ENCODE measurements around the gene SYNC. TPM values are rescaled to one million over a fixed set of nuclear protein-coding genes. Genes with fewer than 3 reads are reported as not detected.

Gene SYNC
- total RNA-seq, 2 experiments from 2014 or later: not detected

- intact Hi-C loops (cut with DNase I, micrococcal nuclease): no loop called here
- Histone ChIP-seq H3K36me3 (ENCODE audit: insufficient read depth, low read length) (no peaks in the 10 kb centered on the region), H3K27me3 (ENCODE audit: control insufficient read depth in 1 of 2, insufficient read depth in 2 of 2, low read length in 2 of 2) (peaks cover 8 to 13% of the 10 kb centered on the region in 2 experiments), H3K4me1 (ENCODE audit: insufficient read depth, low read length) (peaks cover 8% of the 10 kb centered on the region), H3K9me3 (ENCODE audit: control insufficient read depth in 1 of 2, insufficient read depth in 1 of 2, low read length in 2 of 2) (peaks cover 0 to 4% of the 10 kb centered on the region in 2 experiments), H3K4me3 (ENCODE audit: low read length) (no peak overlapping the region), H3K27ac (ENCODE audit: low read depth in 1 of 2, low read length in 2 of 2) (no peak overlapping the region)
- Mint-ChIP-seq H3K27ac (no peak overlapping the region), H3K9me3 (no peaks in the 10 kb centered on the region), H3K4me1 (ENCODE audit: low read depth) (no peaks in the 10 kb centered on the region), H3K4me3 (no peak overlapping the region), H3K36me3 (ENCODE audit: low read depth) (no peaks in the 10 kb centered on the region), H3K27me3 (peaks cover 22% of the 10 kb centered on the region)
- POLR2A ChIA-PET: no interaction called here
- ATAC-seq (ENCODE audit: poor library complexity) (no peak), DNase-seq (no peak)
- no peak for TF ChIP-seq CTCF (IDR thresholded peaks at IDR 0.05)
- CTCF ChIA-PET: no interaction called here
Observed at GRCh38 chr1:32709476-32709875, 6.9 kb upstream of the SYNC start.

- Mint-ChIP-seq H3K4me3 (no peak overlapping the region), H3K36me3 (ENCODE audit: low read depth) (no peaks in the 10 kb centered on the region), H3K27ac (no peak overlapping the region), H3K9me3 (no peaks in the 10 kb centered on the region), H3K4me1 (ENCODE audit: low read depth) (no peaks in the 10 kb centered on the region), H3K27me3 (peaks cover 26% of the 10 kb centered on the region)
- TF ChIP-seq CTCF (IDR thresholded peaks at IDR 0.05): no peak
- Histone ChIP-seq H3K27ac (ENCODE audit: low read depth in 1 of 2, low read length in 2 of 2) (no peak overlapping the region), H3K9me3 (ENCODE audit: control insufficient read depth in 1 of 2, insufficient read depth in 1 of 2, low read length in 2 of 2) (peaks cover 0 to 4% of the 10 kb centered on the region in 2 experiments), H3K27me3 (ENCODE audit: control insufficient read depth in 1 of 2, insufficient read depth in 2 of 2, low read length in 2 of 2) (peaks cover 12 to 17% of the 10 kb centered on the region in 2 experiments), H3K4me1 (ENCODE audit: insufficient read depth, low read length) (peaks cover 8% of the 10 kb centered on the region), H3K36me3 (ENCODE audit: insufficient read depth, low read length) (no peaks in the 10 kb centered on the region), H3K4me3 (ENCODE audit: low read length) (no peak overlapping the region)
- ChIA-PET CTCF (no interaction called here), POLR2A (no interaction called here)
- intact Hi-C loops (cut with DNase I, micrococcal nuclease): no loop called here
- ATAC-seq (ENCODE audit: poor library complexity): no peak
- DNase-seq: no peak
Observed at GRCh38 chr1:32709075-32709474, 6.5 kb upstream of the SYNC start.

- TF ChIP-seq CTCF (IDR thresholded peaks at IDR 0.05): no peak
- ATAC-seq (ENCODE audit: poor library complexity) (no peak), DNase-seq (no peak)
- CTCF ChIA-PET: interaction anchor here (1.3 kb wide), 2 partner anchors 66 to 68 kb away, joined by 3 read pairs; no protein-coding TSS in a partner anchor
- Mint-ChIP-seq H3K27ac (no peak overlapping the region), H3K36me3 (ENCODE audit: low read depth) (no peaks in the 10 kb centered on the region), H3K27me3 (peaks cover 42% of the 10 kb centered on the region), H3K4me1 (ENCODE audit: low read depth) (peaks cover 12% of the 10 kb centered on the region), H3K9me3 (no peaks in the 10 kb centered on the region), H3K4me3 (no peak overlapping the region)
- Histone ChIP-seq H3K27me3 (ENCODE audit: control insufficient read depth in 1 of 2, insufficient read depth in 2 of 2, low read length in 2 of 2) (peaks cover 33 to 41% of the 10 kb centered on the region in 2 experiments), H3K4me3 (ENCODE audit: low read length) (no peak overlapping the region), H3K4me1 (ENCODE audit: insufficient read depth, low read length) (peaks cover 14% of the 10 kb centered on the region), H3K9me3 (ENCODE audit: control insufficient read depth in 1 of 2, insufficient read depth in 1 of 2, low read length in 2 of 2) (peaks cover 0 to 9% of the 10 kb centered on the region in 2 experiments), H3K36me3 (ENCODE audit: insufficient read depth, low read length) (no peaks in the 10 kb centered on the region), H3K27ac (ENCODE audit: low read depth in 1 of 2, low read length in 2 of 2) (no peak overlapping the region)
- POLR2A ChIA-PET: no interaction called here
- intact Hi-C loops (cut with DNase I, micrococcal nuclease): no loop called here
Observed at GRCh38 chr1:32706491-32706890, 3.9 kb upstream of the SYNC start.
